H9 (cell line): ENCODE measurements around the gene PTPRF. TPM values are rescaled to one million over a fixed set of nuclear protein-coding genes. Genes with fewer than 3 reads are reported as not detected.

Experiments
- DNase-seq: peaks from one replicate; pipeline ENCODE4 v3.0.0-alpha.2; 2017
- H2AFZ ChIP-seq: one replicate; pipeline ENCODE4 v1.6.1; 2013; ENCODE audit warnings: mild to moderate bottlenecking, low read length, control low read depth, moderate library complexity
- H2AK5ac ChIP-seq: 2 replicates; pipeline ENCODE4 v1.6.1; 2013; ENCODE audit warnings: low read length, control low read depth, mixed read lengths; ENCODE audit not compliant: insufficient read length
- H2BK120ac ChIP-seq: one replicate; pipeline ENCODE4 v1.6.1; 2013; ENCODE audit warnings: low read depth, mild to moderate bottlenecking, low read length, control low read depth, inconsistent platforms; ENCODE audit not compliant: poor library complexity, severe bottlenecking
- H2BK12ac ChIP-seq: 2 replicates; pipeline ENCODE4 v1.6.1; 2013; ENCODE audit warnings: low read length, control low read depth, mixed read lengths, low read depth; ENCODE audit not compliant: insufficient read length
- H2BK15ac ChIP-seq: 2 replicates; pipeline ENCODE4 v1.6.1; 2013; ENCODE audit warnings: low read depth, low read length, control low read depth
- H2BK20ac ChIP-seq: one replicate; pipeline ENCODE4 v1.6.1; 2013; ENCODE audit warnings: low read depth, mild to moderate bottlenecking, low read length, control low read depth, inconsistent platforms; ENCODE audit not compliant: poor library complexity, severe bottlenecking
- H2BK5ac ChIP-seq: 2 replicates; pipeline ENCODE4 v1.6.1; 2013; ENCODE audit warnings: low read length, control low read depth, mixed read lengths; ENCODE audit not compliant: insufficient read length
- H3K14ac ChIP-seq: 2 replicates; pipeline ENCODE4 v1.6.1; 2013; ENCODE audit warnings: low read length, control low read depth; ENCODE audit not compliant: insufficient read depth
- H3K18ac ChIP-seq: 2 replicates; pipeline ENCODE4 v1.6.1; 2013; ENCODE audit warnings: low read depth, mild to moderate bottlenecking, mixed read lengths, low read length, control low read depth; ENCODE audit not compliant: insufficient read length
- H3K23ac ChIP-seq: 2 replicates; pipeline ENCODE4 v1.6.1; 2013; ENCODE audit warnings: low read length, control low read depth, mixed read lengths, low read depth; ENCODE audit not compliant: insufficient read length
- H3K23me2 ChIP-seq: 2 replicates; pipeline ENCODE4 v1.6.1; 2013; ENCODE audit warnings: low read depth, mild to moderate bottlenecking, mixed read lengths, low read length, control low read depth; ENCODE audit not compliant: insufficient read length, poor library complexity, severe bottlenecking
- H3K27ac ChIP-seq: 2 replicates; pipeline ENCODE4 v1.5.1; 2013; ENCODE audit warnings: low read length, control low read depth, mixed read lengths, low read depth; ENCODE audit not compliant: insufficient read length
- H3K27me3 ChIP-seq: 2 replicates; pipeline ENCODE4 v1.6.1; 2013; ENCODE audit warnings: low read length, control low read depth, inconsistent platforms; ENCODE audit not compliant: insufficient read depth
- H3K4ac ChIP-seq: 2 replicates; pipeline ENCODE4 v1.6.1; 2013; ENCODE audit warnings: low read depth, mild to moderate bottlenecking, control low read depth, inconsistent platforms, low read length, moderate library complexity
- H3K4me1 ChIP-seq: 2 replicates; pipeline ENCODE4 v1.6.1; 2013; ENCODE audit warnings: low read length, control low read depth, inconsistent platforms; ENCODE audit not compliant: insufficient read depth
- H3K4me2 ChIP-seq: 2 replicates; pipeline ENCODE4 v1.6.1; 2013; ENCODE audit warnings: low read length, control low read depth, mixed read lengths; ENCODE audit not compliant: insufficient read length, insufficient read depth
- H3K56ac ChIP-seq: 2 replicates; pipeline ENCODE4 v1.6.1; 2013; ENCODE audit warnings: low read depth, mild to moderate bottlenecking, mixed read lengths, low read length, control low read depth; ENCODE audit not compliant: insufficient read length
- H3K79me1 ChIP-seq: 2 replicates; pipeline ENCODE4 v1.6.1; 2013; ENCODE audit warnings: low read depth, mild to moderate bottlenecking, moderate library complexity, low read length, control low read depth, inconsistent platforms; ENCODE audit not compliant: insufficient read depth, poor library complexity, severe bottlenecking
- H3K79me2 ChIP-seq: 2 replicates; pipeline ENCODE4 v1.6.1; 2013; ENCODE audit warnings: low read length, control low read depth, inconsistent platforms; ENCODE audit not compliant: insufficient read depth
- H3K9ac ChIP-seq: 2 replicates; pipeline ENCODE4 v1.6.1; 2013; ENCODE audit warnings: low read length, control low read depth, mixed read lengths; ENCODE audit not compliant: insufficient read length; ENCODE audit errors: extremely low read depth
- H3K9me3 ChIP-seq: one replicate; pipeline ENCODE4 v1.6.1; 2013; ENCODE audit warnings: low read depth, low read length, inconsistent platforms; ENCODE audit not compliant: control insufficient read depth
- H3T11ph ChIP-seq: one replicate; pipeline ENCODE4 v1.6.1; 2013; ENCODE audit warnings: mild to moderate bottlenecking, low read length, control low read depth, inconsistent platforms
- H4K20me1 ChIP-seq: one replicate; pipeline ENCODE4 v1.6.1; 2013; ENCODE audit not compliant: control insufficient read depth, insufficient read length, insufficient read depth
- H4K5ac ChIP-seq: 2 replicates; pipeline ENCODE4 v1.6.1; 2013; ENCODE audit warnings: low read depth, mild to moderate bottlenecking, mixed read lengths, low read length, control low read depth; ENCODE audit not compliant: insufficient read length
- H4K8ac ChIP-seq: replicated peaks from 2 replicates; pipeline ENCODE4 v1.6.1; 2013; ENCODE audit warnings: low read length, control low read depth, mixed read lengths, low read depth; ENCODE audit not compliant: insufficient read length
- H4K91ac ChIP-seq: 2 replicates; pipeline ENCODE4 v1.6.1; 2013; ENCODE audit warnings: low read depth, mild to moderate bottlenecking, moderate library complexity, mixed read lengths, low read length, control low read depth; ENCODE audit not compliant: insufficient read length
- H3K27ac Mint-ChIP-seq, 3 experiments: 2 replicates in 2 of 3; 3 replicates in 1 of 3; pipeline ENCODE4 v1.8.0; 2020 to 2021; ENCODE audit warnings: mixed read lengths in 3 of 3, mild to moderate bottlenecking in 1 of 3, moderate library complexity in 1 of 3
- H3K27me3 Mint-ChIP-seq: 2 replicates; pipeline ENCODE4 v1.8.0; 2021; ENCODE audit warnings: low read depth, mild to moderate bottlenecking, moderate library complexity, mixed read lengths
- H3K36me3 Mint-ChIP-seq, 3 experiments: 2 replicates in 2 of 3; 3 replicates in 1 of 3; pipeline ENCODE4 v1.8.0; 2020 to 2021; ENCODE audit warnings: low read depth in 3 of 3, mixed read lengths in 3 of 3; ENCODE audit not compliant: insufficient read depth in 1 of 3
- H3K4me1 Mint-ChIP-seq, 2 experiments: 2 replicates each; pipeline ENCODE4 v1.8.0; 2020; ENCODE audit warnings: mixed read lengths in 2 of 2
- H3K4me3 Mint-ChIP-seq, 2 experiments: 2 replicates in 1 of 2; 3 replicates in 1 of 2; pipeline ENCODE4 v1.8.0; 2020 to 2021; ENCODE audit warnings: mild to moderate bottlenecking in 2 of 2, mixed read lengths in 2 of 2, moderate library complexity in 1 of 2
- H3K9me3 Mint-ChIP-seq, 2 experiments: 2 replicates in 1 of 2; 3 replicates in 1 of 2; pipeline ENCODE4 v1.8.0; 2020; ENCODE audit warnings: mild to moderate bottlenecking in 2 of 2, mixed read lengths in 2 of 2, moderate library complexity in 1 of 2
- WGBS: extraction: QIAGEN DNeasy Blood & Tissue Kit; methylation state at CpG from one replicate; pipeline ENCODE4 v1.1.7; 2013; ENCODE audit warnings: missing lambda C conversion rate, low lambda C conversion rate, mixed read lengths; ENCODE audit not compliant: insufficient read length; ENCODE audit errors: extremely low coverage; 5-methylcytosine and 5-hydroxymethylcytosine counted together
- total RNA-seq: library from RNA; stranded (reverse); gene quantifications from 2 replicates; pipeline ENCODE4 v1.2.1, GENCODE V29; 2021
- TF ChIP-seq, protein P1 (sequence below): fragments of 200-600 bp; sonication (generic); conservative IDR thresholded peaks from 3 replicates; pipeline ENCODE4 v1.8.0; 2021; ENCODE audit warnings: antibody characterized with exemption, mild to moderate bottlenecking

PTPRF gene
- total RNA-seq, 1 experiment from 2014 or later, result 193 TPM

DNA sequence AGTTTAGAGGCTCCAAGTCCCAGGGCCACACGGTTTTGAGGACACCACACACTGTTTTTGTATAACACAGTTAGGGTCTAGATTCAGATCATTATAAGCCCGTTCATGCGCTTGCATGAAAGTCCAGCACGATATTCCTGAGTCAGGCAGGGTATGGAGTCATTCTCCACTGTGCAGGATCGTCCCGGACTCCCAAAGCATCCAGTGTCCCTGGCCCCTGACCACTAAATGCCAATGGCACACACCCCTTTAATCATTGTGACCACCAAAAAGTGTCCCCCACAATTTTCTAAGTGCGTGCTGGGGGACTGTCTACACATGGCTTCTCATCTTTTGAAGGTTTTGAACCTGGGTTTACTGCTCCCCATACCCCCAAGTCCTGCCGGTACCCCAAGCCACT lies 27.1 kb upstream of the PTPRF start:
- no peak overlapping the region for H4K91ac ChIP-seq
- H3K27ac ChIP-seq, result no peak overlapping the region
- H3K14ac ChIP-seq, result no peak overlapping the region
- no peak overlapping the region for H4K5ac ChIP-seq
- Mint-ChIP-seq H3K4me1 (peaks cover 5 to 10% of the 10 kb centered on the region in 2 experiments; a peak in 3 of 4 replicates), H3K27ac (no peak overlapping the region), H3K36me3 (peaks cover 0 to 6% (median 2%) of the 10 kb centered on the region in 3 experiments; a peak in 2 of 7 replicates), H3K9me3 (peaks cover 5 to 6% of the 10 kb centered on the region in 2 experiments; a peak in 2 of 5 replicates), H3K27me3 (peaks cover 9% of the 10 kb centered on the region), H3K4me3 (no peak overlapping the region)
- no peak overlapping the region for H3K18ac ChIP-seq
- H4K8ac ChIP-seq, result no peak overlapping the region
- H3K4me1 ChIP-seq, result no peaks in the 10 kb centered on the region; the same call in 1 of the 2 replicates
- no peak overlapping the region for H2AFZ ChIP-seq
- TF ChIP-seq, protein P1, sequence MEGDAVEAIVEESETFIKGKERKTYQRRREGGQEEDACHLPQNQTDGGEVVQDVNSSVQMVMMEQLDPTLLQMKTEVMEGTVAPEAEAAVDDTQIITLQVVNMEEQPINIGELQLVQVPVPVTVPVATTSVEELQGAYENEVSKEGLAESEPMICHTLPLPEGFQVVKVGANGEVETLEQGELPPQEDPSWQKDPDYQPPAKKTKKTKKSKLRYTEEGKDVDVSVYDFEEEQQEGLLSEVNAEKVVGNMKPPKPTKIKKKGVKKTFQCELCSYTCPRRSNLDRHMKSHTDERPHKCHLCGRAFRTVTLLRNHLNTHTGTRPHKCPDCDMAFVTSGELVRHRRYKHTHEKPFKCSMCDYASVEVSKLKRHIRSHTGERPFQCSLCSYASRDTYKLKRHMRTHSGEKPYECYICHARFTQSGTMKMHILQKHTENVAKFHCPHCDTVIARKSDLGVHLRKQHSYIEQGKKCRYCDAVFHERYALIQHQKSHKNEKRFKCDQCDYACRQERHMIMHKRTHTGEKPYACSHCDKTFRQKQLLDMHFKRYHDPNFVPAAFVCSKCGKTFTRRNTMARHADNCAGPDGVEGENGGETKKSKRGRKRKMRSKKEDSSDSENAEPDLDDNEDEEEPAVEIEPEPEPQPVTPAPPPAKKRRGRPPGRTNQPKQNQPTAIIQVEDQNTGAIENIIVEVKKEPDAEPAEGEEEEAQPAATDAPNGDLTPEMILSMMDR, result no peak
- H3K4me2 ChIP-seq, result no peak overlapping the region
- WGBS, result no CpG with 5 or more reads among the region's 8 CpGs
- no peaks in the 10 kb centered on the region for H3K79me2 ChIP-seq
- no peaks in the 10 kb centered on the region for H3K9me3 ChIP-seq
- no peak overlapping the region for H3K4ac ChIP-seq
- no peak overlapping the region for H2AK5ac ChIP-seq
- DNase-seq, result no peak
- H3K79me1 ChIP-seq, result no peaks in the 10 kb centered on the region
- H2BK5ac ChIP-seq, result no peak overlapping the region
- H3K23me2 ChIP-seq, result no peaks in the 10 kb centered on the region
- H2BK20ac ChIP-seq, result no peak overlapping the region
- H2BK15ac ChIP-seq, result no peak overlapping the region
- H4K20me1 ChIP-seq, result no peaks in the 10 kb centered on the region
- H3K56ac ChIP-seq, result no peak overlapping the region
- no peak overlapping the region for H3K9ac ChIP-seq
- H2BK120ac ChIP-seq, result no peak overlapping the region
- no peak overlapping the region for H3T11ph ChIP-seq
- H2BK12ac ChIP-seq, result no peak overlapping the region
- no peak overlapping the region for H3K23ac ChIP-seq
- H3K27me3 ChIP-seq, result no peaks in the 10 kb centered on the region
